HL-60 (cell line): Measurements from ENCODE around the gene PSMD1.

Source experiments
- DNase-seq, 2 experiments: peaks; one replicate each; pipeline ENCODE4 v3.0.0-alpha.2; 2010 to 2020; ENCODE audit warnings: low read depth in 1 of 2, low spot score in 1 of 2
- H3K27ac ChIP-seq: fragments of 250-450 bp; sonication (Bioruptor Pico); replicated peaks from 2 replicates; pipeline ENCODE4 v1.5.1; 2020; ENCODE audit warnings: mild to moderate bottlenecking, moderate library complexity
- H3K27me3 ChIP-seq: fragments of 250-450 bp; sonication (Bioruptor Pico); 2 replicates; pipeline ENCODE4 v1.5.1; 2021; ENCODE audit warnings: mild to moderate bottlenecking, moderate library complexity; ENCODE audit not compliant: insufficient read depth, poor library complexity, severe bottlenecking
- H3K4me3 ChIP-seq: replicated peaks from 2 replicates; pipeline ENCODE4 v1.5.1; 2011; ENCODE audit warnings: mild to moderate bottlenecking, control low read depth, low read length; ENCODE audit not compliant: insufficient read depth
- GABPA ChIP-seq: IDR thresholded peaks from 2 replicates; pipeline ENCODE4 v1.6.1; 2012; ENCODE audit warnings: low read depth
- POLR2AphosphoS5 ChIP-seq: IDR thresholded peaks from 2 replicates; pipeline ENCODE4 v1.6.1; 2012; ENCODE audit warnings: low read depth
- SPI1 ChIP-seq: IDR thresholded peaks from 2 replicates; pipeline ENCODE4 v1.6.1; 2012; ENCODE audit warnings: low read depth, mild to moderate bottlenecking, borderline replicate concordance
- TF ChIP-seq, protein P1 (sequence below): IDR thresholded peaks from one replicate; pipeline ENCODE4 v1.5.1; 2011; ENCODE audit warnings: low read length, control low read depth, inconsistent platforms; ENCODE audit not compliant: insufficient read depth
- TF ChIP-seq, protein P2 (sequence below): IDR thresholded peaks from 2 replicates; pipeline ENCODE4 v1.6.1; 2012; ENCODE audit warnings: low read depth; ENCODE audit not compliant: insufficient replicate concordance

PSMD1 gene

DNA sequence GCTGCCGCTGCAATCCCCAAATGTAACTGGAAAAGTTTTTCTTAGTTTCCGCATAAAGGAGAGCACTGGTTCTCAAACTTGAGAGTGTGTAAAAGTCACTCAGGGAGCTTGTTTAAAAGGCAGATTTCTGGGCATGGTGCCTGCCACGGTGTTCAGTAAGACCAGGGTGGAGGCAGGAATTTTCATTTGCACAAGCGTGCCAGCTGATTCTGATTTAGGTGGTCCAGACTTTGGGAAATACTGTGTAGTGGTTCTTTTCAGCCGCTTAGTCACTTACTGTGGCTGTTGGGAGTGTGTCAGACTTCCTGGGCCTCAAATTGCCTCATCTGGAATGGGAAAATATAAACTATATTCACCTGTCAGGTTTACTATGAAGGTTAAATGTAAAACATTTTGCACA is 142.6 kb downstream of the PSMD1 start:
- DNase-seq, result no peak
- no peak overlapping the region for H3K4me3 ChIP-seq
- H3K27me3 ChIP-seq, result no peaks in the 10 kb centered on the region
- TF ChIP-seq POLR2AphosphoS5, result no peak
- TF ChIP-seq GABPA, result no peak
- TF ChIP-seq SPI1, result no peak
- H3K27ac ChIP-seq, result no peak overlapping the region

DNA sequence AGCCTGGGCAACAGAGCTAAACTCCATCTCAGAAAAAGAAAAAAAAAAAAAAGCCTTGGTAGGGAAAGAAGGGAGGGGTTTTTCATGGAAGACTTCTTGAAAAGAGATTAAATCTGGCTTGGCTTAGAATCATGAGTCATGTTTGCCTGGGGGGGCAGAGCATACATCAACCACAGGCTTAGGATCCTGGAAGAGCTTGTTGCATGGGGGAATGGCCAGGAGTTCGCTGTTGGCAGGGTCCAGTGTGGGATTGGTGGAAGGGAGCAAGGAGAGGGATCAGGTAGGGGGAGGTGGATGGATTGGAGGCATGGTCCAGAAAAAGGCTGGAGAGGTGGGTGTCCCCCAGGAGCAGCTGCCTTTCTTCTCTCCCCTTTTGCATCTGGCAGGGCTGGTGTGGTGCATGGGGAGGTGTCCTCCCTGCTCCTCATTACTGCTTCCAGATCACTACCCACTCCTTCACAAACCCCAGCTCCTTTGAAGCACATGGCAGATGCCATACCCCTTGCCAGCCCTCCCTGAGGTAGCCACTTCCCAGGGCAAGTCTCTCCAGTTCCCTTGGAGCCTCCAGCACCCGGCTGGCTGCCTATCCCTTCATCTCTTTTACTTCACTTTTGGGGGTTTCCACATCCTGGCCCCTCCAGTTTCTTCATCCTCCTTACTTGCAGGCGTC is 144.3 kb downstream of the PSMD1 start:
- DNase-seq, result no peak
- TF ChIP-seq POLR2AphosphoS5, result no peak
- TF ChIP-seq, protein P1, sequence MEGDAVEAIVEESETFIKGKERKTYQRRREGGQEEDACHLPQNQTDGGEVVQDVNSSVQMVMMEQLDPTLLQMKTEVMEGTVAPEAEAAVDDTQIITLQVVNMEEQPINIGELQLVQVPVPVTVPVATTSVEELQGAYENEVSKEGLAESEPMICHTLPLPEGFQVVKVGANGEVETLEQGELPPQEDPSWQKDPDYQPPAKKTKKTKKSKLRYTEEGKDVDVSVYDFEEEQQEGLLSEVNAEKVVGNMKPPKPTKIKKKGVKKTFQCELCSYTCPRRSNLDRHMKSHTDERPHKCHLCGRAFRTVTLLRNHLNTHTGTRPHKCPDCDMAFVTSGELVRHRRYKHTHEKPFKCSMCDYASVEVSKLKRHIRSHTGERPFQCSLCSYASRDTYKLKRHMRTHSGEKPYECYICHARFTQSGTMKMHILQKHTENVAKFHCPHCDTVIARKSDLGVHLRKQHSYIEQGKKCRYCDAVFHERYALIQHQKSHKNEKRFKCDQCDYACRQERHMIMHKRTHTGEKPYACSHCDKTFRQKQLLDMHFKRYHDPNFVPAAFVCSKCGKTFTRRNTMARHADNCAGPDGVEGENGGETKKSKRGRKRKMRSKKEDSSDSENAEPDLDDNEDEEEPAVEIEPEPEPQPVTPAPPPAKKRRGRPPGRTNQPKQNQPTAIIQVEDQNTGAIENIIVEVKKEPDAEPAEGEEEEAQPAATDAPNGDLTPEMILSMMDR, result no peak
- TF ChIP-seq, protein P2, sequence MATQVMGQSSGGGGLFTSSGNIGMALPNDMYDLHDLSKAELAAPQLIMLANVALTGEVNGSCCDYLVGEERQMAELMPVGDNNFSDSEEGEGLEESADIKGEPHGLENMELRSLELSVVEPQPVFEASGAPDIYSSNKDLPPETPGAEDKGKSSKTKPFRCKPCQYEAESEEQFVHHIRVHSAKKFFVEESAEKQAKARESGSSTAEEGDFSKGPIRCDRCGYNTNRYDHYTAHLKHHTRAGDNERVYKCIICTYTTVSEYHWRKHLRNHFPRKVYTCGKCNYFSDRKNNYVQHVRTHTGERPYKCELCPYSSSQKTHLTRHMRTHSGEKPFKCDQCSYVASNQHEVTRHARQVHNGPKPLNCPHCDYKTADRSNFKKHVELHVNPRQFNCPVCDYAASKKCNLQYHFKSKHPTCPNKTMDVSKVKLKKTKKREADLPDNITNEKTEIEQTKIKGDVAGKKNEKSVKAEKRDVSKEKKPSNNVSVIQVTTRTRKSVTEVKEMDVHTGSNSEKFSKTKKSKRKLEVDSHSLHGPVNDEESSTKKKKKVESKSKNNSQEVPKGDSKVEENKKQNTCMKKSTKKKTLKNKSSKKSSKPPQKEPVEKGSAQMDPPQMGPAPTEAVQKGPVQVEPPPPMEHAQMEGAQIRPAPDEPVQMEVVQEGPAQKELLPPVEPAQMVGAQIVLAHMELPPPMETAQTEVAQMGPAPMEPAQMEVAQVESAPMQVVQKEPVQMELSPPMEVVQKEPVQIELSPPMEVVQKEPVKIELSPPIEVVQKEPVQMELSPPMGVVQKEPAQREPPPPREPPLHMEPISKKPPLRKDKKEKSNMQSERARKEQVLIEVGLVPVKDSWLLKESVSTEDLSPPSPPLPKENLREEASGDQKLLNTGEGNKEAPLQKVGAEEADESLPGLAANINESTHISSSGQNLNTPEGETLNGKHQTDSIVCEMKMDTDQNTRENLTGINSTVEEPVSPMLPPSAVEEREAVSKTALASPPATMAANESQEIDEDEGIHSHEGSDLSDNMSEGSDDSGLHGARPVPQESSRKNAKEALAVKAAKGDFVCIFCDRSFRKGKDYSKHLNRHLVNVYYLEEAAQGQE, result no peak
- TF ChIP-seq GABPA, result no peak
- Histone ChIP-seq H3K27me3 (no peaks in the 10 kb centered on the region), H3K27ac (no peak overlapping the region), H3K4me3 (no peak overlapping the region)

DNA sequence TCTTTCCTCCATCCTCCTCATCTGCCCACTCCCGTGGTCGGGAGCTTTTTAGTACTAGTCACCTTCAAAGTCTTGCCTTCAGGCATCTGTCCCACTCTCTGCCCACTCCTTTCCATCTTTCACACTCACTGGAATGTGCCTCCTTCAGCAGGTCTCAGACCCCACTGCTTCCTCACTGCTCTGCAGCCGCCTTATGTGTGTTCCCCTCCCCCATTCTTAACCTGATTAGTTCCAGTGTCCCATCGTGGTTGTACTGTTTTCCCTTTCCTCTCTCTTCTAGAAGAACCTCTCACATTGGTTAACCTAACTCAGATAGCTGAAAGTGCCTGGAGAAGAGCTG is 144.8 kb downstream of the PSMD1 start:
- TF ChIP-seq POLR2AphosphoS5 (no peak), GABPA (no peak), SPI1 (no peak)
- TF ChIP-seq, protein P1, result no peak
- TF ChIP-seq, protein P2, result no peak

DNA sequence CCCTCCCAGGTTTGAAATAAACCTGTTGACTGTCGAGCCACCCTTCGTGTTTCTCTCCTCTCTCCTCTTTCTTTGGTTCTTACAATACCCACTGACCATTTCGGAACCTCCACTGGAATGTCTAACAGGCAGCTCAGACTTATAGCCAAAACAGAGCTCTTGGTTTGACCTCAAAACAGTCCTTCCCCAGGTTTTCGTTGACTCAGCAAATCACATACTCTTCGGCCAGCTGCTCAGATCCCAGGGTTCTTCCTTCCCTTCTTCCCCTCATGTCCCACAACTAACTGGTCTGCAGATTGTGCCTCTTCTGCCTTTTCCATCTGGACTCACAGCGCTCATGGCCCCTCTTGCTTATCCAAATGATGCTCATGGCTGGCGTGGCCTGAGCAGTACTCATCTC is 146.4 kb downstream of the PSMD1 start:
- DNase-seq, result no peak
- Histone ChIP-seq H3K27me3 (no peaks in the 10 kb centered on the region), H3K27ac (no peak overlapping the region), H3K4me3 (no peak overlapping the region)
- TF ChIP-seq, protein P2, result no peak
- TF ChIP-seq GABPA (no peak), POLR2AphosphoS5 (no peak), SPI1 (no peak)
- TF ChIP-seq, protein P1, result no peak

More for the DNA sequence above, 144.8 kb downstream of the PSMD1 start:
- Histone ChIP-seq H3K4me3 (no peak overlapping the region), H3K27ac (no peak overlapping the region), H3K27me3 (no peaks in the 10 kb centered on the region)
- no peak for DNase-seq
